SK-N-SH (cell line): ENCODE results near the gene CASZ1. TPM values are rescaled to one million over a fixed set of nuclear protein-coding genes. Genes with fewer than 3 reads are reported as not detected.

Experiments used
- CTCF ChIA-PET: fragments of 300-600, 350-600 bp; formaldehyde crosslinking; extraction: SDS; loops from one replicate; lab custom pipeline; 2021; lab: Yijun Ruan, JAX
- POLR2A ChIA-PET: fragments of 350-600 bp; sonication (Branson Sonifier 250); formaldehyde crosslinking; extraction: SDS; loops from one replicate; lab custom pipeline; 2020; ENCODE audit warnings: antibody characterized with exemption, inconsistent platforms; lab: Yijun Ruan, JAX
- DNase-seq: peaks from one replicate; pipeline ENCODE4 v3.0.0; 2012
- H2AFZ ChIP-seq: fragments of 200-600 bp; sonication (generic); 2 replicates; pipeline ENCODE4 v1.8.1; 2016; ENCODE audit warnings: antibody characterized with exemption, mild to moderate bottlenecking, low read depth
- H3F3A ChIP-seq: fragments of 200-600 bp; sonication (generic); replicated peaks from 2 replicates; pipeline ENCODE3; 2016; ENCODE audit warnings: antibody characterized with exemption, mild to moderate bottlenecking; ENCODE audit not compliant: insufficient read depth
- H3K27ac ChIP-seq, 2 experiments: fragments of 200-500 bp in 1 of 2; fragments of 200-600 bp in 1 of 2; sonication (Bioruptor generic) in 1 of 2; sonication (generic), shearing (Covaris generic) in 1 of 2; 2 replicates each; pipeline versions ENCODE4 v1.5.1 to v1.6.1; 2014 to 2016; ENCODE audit warnings: low read depth in 2 of 2, inconsistent platforms in 1 of 2, low read length in 1 of 2, mild to moderate bottlenecking in 1 of 2, mixed read lengths in 1 of 2
- H3K27me3 ChIP-seq: fragments of 200-600 bp; sonication (generic), shearing (Covaris generic); 2 replicates; pipeline ENCODE4 v1.6.1; 2016; ENCODE audit warnings: mixed run types; ENCODE audit not compliant: insufficient read depth
- H3K36me3 ChIP-seq, 2 experiments: fragments of 200-500 bp in 1 of 2; fragments of 200-600 bp in 1 of 2; sonication (Bioruptor generic) in 1 of 2; sonication (generic) in 1 of 2; replicated peaks in 1 of 2; 2 replicates each; pipeline versions ENCODE3 to v1.5.1; 2014 to 2016; ENCODE audit warnings: low read length in 1 of 2, mild to moderate bottlenecking in 1 of 2; ENCODE audit not compliant: insufficient read depth in 2 of 2, control insufficient read depth in 1 of 2
- H3K4me1 ChIP-seq, 2 experiments: fragments of 200-500 bp in 1 of 2; fragments of 200-600 bp in 1 of 2; sonication (Bioruptor generic) in 1 of 2; sonication (generic), shearing (Covaris generic) in 1 of 2; 2 replicates each; pipeline versions ENCODE4 v1.5.1 to v1.6.1; 2014 to 2016; ENCODE audit warnings: low read depth in 1 of 2, low read length in 1 of 2, mixed run types in 1 of 2; ENCODE audit not compliant: insufficient read depth in 2 of 2, control insufficient read depth in 1 of 2
- H3K4me2 ChIP-seq: fragments of 200-600 bp; sonication (generic), shearing (Covaris generic); 2 replicates; pipeline ENCODE4 v1.6.1; 2017; ENCODE audit warnings: mixed run types
- H3K4me3 ChIP-seq, 2 experiments: fragments of 200-500 bp in 1 of 2; fragments of 200-600 bp in 1 of 2; sonication (Bioruptor generic) in 1 of 2; sonication (generic), shearing (Covaris generic) in 1 of 2; 2 replicates each; pipeline versions ENCODE4 v1.5.1 to v1.8.1; 2014 to 2016; ENCODE audit warnings: low read depth in 2 of 2, inconsistent platforms in 1 of 2, low read length in 1 of 2, mild to moderate bottlenecking in 1 of 2, mixed read lengths in 1 of 2, moderate library complexity in 1 of 2
- H3K79me2 ChIP-seq: fragments of 200-600 bp; sonication (generic); 2 replicates; pipeline ENCODE4 v1.8.1; 2017; ENCODE audit warnings: mild to moderate bottlenecking; ENCODE audit not compliant: insufficient read depth
- H3K9ac ChIP-seq: fragments of 200-600 bp; sonication (generic); 2 replicates; pipeline ENCODE4 v1.6.1; 2017; ENCODE audit warnings: mixed run types
- H3K9me2 ChIP-seq: fragments of 200-600 bp; sonication (generic); 2 replicates; pipeline ENCODE4 v1.6.1; 2017; ENCODE audit warnings: mixed run types
- H3K9me3 ChIP-seq: fragments of 200-600 bp; sonication (generic); 2 replicates; pipeline ENCODE4 v1.6.1; 2017; ENCODE audit warnings: mixed run types, mild to moderate bottlenecking, moderate library complexity
- H4K20me1 ChIP-seq: fragments of 200-600 bp; sonication (generic); 2 replicates; pipeline ENCODE4 v1.6.1; 2017; ENCODE audit warnings: mild to moderate bottlenecking, mixed run types; ENCODE audit not compliant: insufficient read depth
- CHD2 ChIP-seq: fragments of 150-350 bp; IDR thresholded peaks from 2 replicates; pipeline ENCODE4 v1.6.1; 2018; ENCODE audit warnings: low read length; ENCODE audit not compliant: partially characterized antibody
- ELF1 ChIP-seq: IDR thresholded peaks from 2 replicates; pipeline ENCODE4 v1.4.0; 2012
- FOXJ3 ChIP-seq: sonication (generic); formaldehyde crosslinking; IDR thresholded peaks from 2 replicates; pipeline ENCODE4 v1.5.1; 2020; ENCODE audit warnings: mild to moderate bottlenecking, missing genetic modification reagents
- IRF3 ChIP-seq: fragments of 150-350 bp; IDR thresholded peaks from 2 replicates; pipeline ENCODE4 v1.6.1; 2016; ENCODE audit warnings: mild to moderate bottlenecking, low read depth, low read length
- NRF1 ChIP-seq: IDR thresholded peaks from 2 replicates; pipeline ENCODE4 v1.6.1; 2012; ENCODE audit warnings: low read depth, mild to moderate bottlenecking, low read length
- PBX3 ChIP-seq: IDR thresholded peaks from 2 replicates; pipeline ENCODE4; 2012
- POLR2AphosphoS5 ChIP-seq: IDR thresholded peaks from 2 replicates; pipeline ENCODE4 v1.6.1; 2012; ENCODE audit warnings: low read depth, low read length
- SMC3 ChIP-seq: IDR thresholded peaks from 2 replicates; pipeline ENCODE4 v1.6.1; 2012; ENCODE audit warnings: low read depth, low read length, improper control_type of control experiment
- TAF1 ChIP-seq: IDR thresholded peaks from 2 replicates; pipeline ENCODE4 v1.6.1; 2012; ENCODE audit warnings: low read depth, mild to moderate bottlenecking, low read length, moderate library complexity, borderline replicate concordance
- TCF12 ChIP-seq: IDR thresholded peaks from 2 replicates; pipeline ENCODE4 v1.4.0; 2012
- TEAD4 ChIP-seq: IDR thresholded peaks from 2 replicates; pipeline ENCODE4 v1.4.0; 2012; ENCODE audit warnings: mild to moderate bottlenecking, borderline replicate concordance; ENCODE audit not compliant: insufficient read depth
- USF2 ChIP-seq: fragments of 150-350 bp; IDR thresholded peaks from 2 replicates; pipeline ENCODE4 v1.6.1; 2017; ENCODE audit warnings: antibody characterized with exemption, low read length, low read depth, borderline replicate concordance
- YY1 ChIP-seq: IDR thresholded peaks from 2 replicates; pipeline ENCODE4 v1.4.0; 2012; ENCODE audit warnings: low read depth, mild to moderate bottlenecking
- WGBS: methylation state at CpG from one replicate; pipeline ENCODE4 v1.1.6; 2017; ENCODE audit warnings: low lambda C conversion rate; 5-methylcytosine and 5-hydroxymethylcytosine counted together
- polyA plus RNA-seq, 3 experiments: library from polyadenylated mRNA; depleted of rRNA; stranded (reverse); fragments of >200 nt; gene quantifications; 2 replicates each; pipeline ENCODE4 v1.2.3, GENCODE V29; 2012

The CASZ1 gene
- polyA plus RNA-seq, 1 of the 3 experiments (the other 2 are of a cell fraction) = 0.51 TPM

GRCh38 chr1:10621906-10622305 is 174.5 kb downstream of the CASZ1 start:
- TF ChIP-seq YY1 (no peak), POLR2AphosphoS5 (no peak), TCF12 (no peak), PBX3 (no peak)
- TF ChIP-seq, all 33 proteins: peak for 0
- Histone ChIP-seq H3K9me2 (no peaks in the 10 kb centered on the region), H2AFZ (no peak overlapping the region), H3K9ac (no peak overlapping the region), H3K36me3 (peaks cover 0 to 5% of the 10 kb centered on the region in 2 experiments), H3K79me2 (no peaks in the 10 kb centered on the region), H3K4me2 (no peak overlapping the region), H3K27me3 (no peaks in the 10 kb centered on the region), H3K9me3 (no peaks in the 10 kb centered on the region), H3K4me1 (peaks cover 0 to 33% of the 10 kb centered on the region in 2 experiments; a peak in 1 of 4 replicates), H3K27ac (no peak overlapping the region), H3K4me3 (no peak overlapping the region), H3F3A (no peaks in the 10 kb centered on the region), H4K20me1 (no peaks in the 10 kb centered on the region)
- ChIA-PET POLR2A (interaction anchor here (0.7 kb wide), 1 partner anchor 1755 kb away, joined by 5 read pairs; no protein-coding TSS in a partner anchor), CTCF (interaction anchor here (1.0 to 1.3 kb wide), 2 partner anchors 10 to 77 kb away, joined by 3 to 5 read pairs; no protein-coding TSS in a partner anchor)
- WGBS = 98% methylated on average over 6 of the region's 9 CpGs
- no peak for DNase-seq

GRCh38 chr1:10620776-10621175 is 175.7 kb downstream of the CASZ1 start:
- Histone ChIP-seq H2AFZ (no peak overlapping the region), H3K4me2 (no peak overlapping the region), H3K79me2 (no peaks in the 10 kb centered on the region), H3K36me3 (peaks cover 0 to 5% of the 10 kb centered on the region in 2 experiments), H3K9me2 (no peaks in the 10 kb centered on the region), H4K20me1 (no peaks in the 10 kb centered on the region), H3K27ac (no peak overlapping the region), H3K4me3 (no peak overlapping the region), H3K4me1 (peaks cover 0 to 23% of the 10 kb centered on the region in 2 experiments; a peak in 1 of 4 replicates), H3K27me3 (no peaks in the 10 kb centered on the region), H3F3A (no peaks in the 10 kb centered on the region), H3K9me3 (no peaks in the 10 kb centered on the region), H3K9ac (no peak overlapping the region)
- POLR2A ChIA-PET = no interaction called here
- TF ChIP-seq FOXJ3 (CRISPR knock-in tag) = no peak
- no peak for TF ChIP-seq NRF1
- no peak for TF ChIP-seq PBX3
- no peak for DNase-seq
- CTCF ChIA-PET = interaction anchor here (1.3 kb wide), 1 partner anchor 8 kb away, joined by 5 read pairs; no protein-coding TSS in a partner anchor
- 96% methylated on average over 12 of the region's 12 CpGs for WGBS

GRCh38 chr1:10617931-10618885 is 178.2 kb downstream of the CASZ1 start:
- Histone ChIP-seq H3K9me2 (no peaks in the 10 kb centered on the region), H3K4me3 (no peak overlapping the region)
- no peak for TF ChIP-seq TEAD4
- no peak for TF ChIP-seq NRF1
- no peak for TF ChIP-seq IRF3
- TF ChIP-seq CHD2 = no peak
- no peak for TF ChIP-seq POLR2AphosphoS5
- TF ChIP-seq ELF1 = no peak
- TF ChIP-seq SMC3 = no peak
- TF ChIP-seq TAF1 = no peak
- TF ChIP-seq USF2 = no peak
- TF ChIP-seq YY1 = no peak

More at GRCh38 chr1:10617931-10618885, 178.2 kb downstream of the CASZ1 start:
- Histone ChIP-seq H3K27me3 (no peaks in the 10 kb centered on the region), H3K27ac (no peak overlapping the region), H2AFZ (no peak overlapping the region), H3K9ac (no peak overlapping the region), H4K20me1 (no peaks in the 10 kb centered on the region), H3K4me1 (no peaks in the 10 kb centered on the region; a peak in 1 of 4 replicates), H3K9me3 (no peaks in the 10 kb centered on the region), H3K4me2 (no peak overlapping the region), H3K36me3 (peaks cover 0 to 3% of the 10 kb centered on the region in 2 experiments), H3F3A (no peaks in the 10 kb centered on the region), H3K79me2 (no peaks in the 10 kb centered on the region)
- POLR2A ChIA-PET = no interaction called here
- no peak for DNase-seq
- CTCF ChIA-PET = interaction anchor here (0.7 kb wide), 1 partner anchor 26 kb away, joined by 3 read pairs; no protein-coding TSS in a partner anchor
- 92% methylated on average over 10 of the region's 23 CpGs for WGBS
